Skeletal muscle cell (primary cell): ENCODE results near the gene ADARB1.

Experiments used
- DNase-seq: peaks from one replicate; pipeline ENCODE4 v3.0.0-alpha.2; 2010; ENCODE audit warnings: low read depth
- H3K4me3 ChIP-seq: 2 replicates; pipeline ENCODE4 v1.5.1; 2011; ENCODE audit warnings: low read depth, mild to moderate bottlenecking, control low read depth, low read length, moderate library complexity

Gene ADARB1

DNA sequence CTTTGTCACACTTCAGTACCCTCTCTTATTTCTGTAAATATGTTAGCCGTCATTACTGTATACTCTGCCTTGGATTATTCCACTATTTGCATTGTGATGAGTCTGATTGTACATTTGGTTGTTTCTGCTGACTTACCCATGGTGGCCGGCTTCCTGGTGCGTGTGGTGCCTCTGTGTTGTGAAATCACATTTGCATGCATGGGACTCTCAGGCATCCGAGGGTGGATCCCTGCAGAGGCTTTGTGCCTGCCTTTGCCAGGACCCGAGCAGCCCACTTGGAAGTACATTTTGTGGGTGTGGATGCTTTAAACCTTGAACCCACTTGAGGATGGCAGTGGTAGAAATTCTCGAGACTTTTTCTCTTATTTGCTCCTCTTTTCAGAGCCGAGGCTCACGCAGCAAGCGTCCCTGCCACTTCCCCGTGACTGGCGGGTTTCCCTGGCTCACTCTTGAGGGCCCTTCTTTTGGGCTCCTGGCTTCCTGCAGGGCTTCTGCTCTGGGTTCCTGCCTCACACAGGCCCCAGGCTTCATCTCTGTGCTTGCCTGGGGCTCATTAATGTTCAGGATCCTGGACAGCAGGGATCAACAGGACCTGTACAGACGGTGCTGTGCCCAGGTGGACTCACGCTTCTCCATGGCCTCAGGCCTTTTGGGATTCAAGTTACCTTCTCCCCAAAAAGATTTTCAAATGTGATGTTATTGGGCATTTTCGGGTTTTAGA lies 176.7 kb downstream of the ADARB1 start:
- H3K4me3 ChIP-seq = no peak overlapping the region

GRCh38 chr21:45251635-45252447 lies 177.5 kb downstream of the ADARB1 start:
- DNase-seq = no peak
- no peak overlapping the region for H3K4me3 ChIP-seq

More for the DNA sequence above, 176.7 kb downstream of the ADARB1 start:
- no peak for DNase-seq

GRCh38 chr21:45252448-45252925 lies 178.1 kb downstream of the ADARB1 start:
- no peak overlapping the region for H3K4me3 ChIP-seq
- no peak for DNase-seq

GRCh38 chr21:45253180-45253579 lies 178.8 kb downstream of the ADARB1 start:
- DNase-seq = no peak

DNA sequence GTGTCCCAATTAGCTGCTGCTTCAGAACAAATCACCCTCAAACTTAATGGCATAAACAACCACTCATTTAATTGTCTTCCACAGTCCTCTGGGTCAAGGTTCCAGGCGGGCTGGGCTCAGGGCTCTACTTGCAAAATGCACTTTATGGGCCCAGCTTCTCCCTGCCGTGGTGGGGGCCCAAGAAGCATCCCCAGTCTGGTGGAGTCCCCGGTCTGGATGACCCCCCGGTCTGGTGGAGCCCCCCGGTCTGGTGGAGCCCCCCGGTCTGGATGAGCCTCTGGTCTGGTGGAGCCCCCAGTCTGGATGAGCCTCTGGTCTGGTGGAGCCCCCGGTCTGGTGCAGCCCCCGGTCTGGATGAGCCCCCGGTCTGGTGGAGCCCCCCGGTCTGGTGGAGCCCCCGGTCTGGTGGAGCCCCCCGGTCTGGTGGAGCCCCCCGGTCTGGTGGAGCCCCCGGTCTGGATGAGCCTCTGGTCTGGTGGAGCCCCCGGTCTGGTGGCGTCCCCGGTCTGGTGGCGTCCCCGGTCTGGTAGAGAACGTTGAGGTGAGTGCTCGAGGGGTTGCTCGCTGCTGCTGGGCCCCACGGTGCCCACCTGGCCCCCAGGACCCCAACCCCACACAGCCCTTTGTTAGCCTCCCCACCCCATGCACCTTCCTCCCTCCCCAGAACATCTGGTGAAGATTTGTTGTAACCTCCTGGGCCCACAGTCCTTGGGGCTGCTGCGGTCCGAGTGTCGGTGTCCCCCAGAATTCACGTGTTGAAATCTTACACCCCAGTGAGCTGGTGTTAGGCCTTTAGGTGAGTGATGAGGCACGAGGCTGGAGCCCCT lies 179.5 kb downstream of the ADARB1 start:
- H3K4me3 ChIP-seq = no peak overlapping the region
- DNase-seq = no peak

More at GRCh38 chr21:45253180-45253579, 178.8 kb downstream of the ADARB1 start:
- no peak overlapping the region for H3K4me3 ChIP-seq

- no peak for DNase-seq
- no peak overlapping the region for H3K4me3 ChIP-seq
These were observed 180.1 kb downstream of the ADARB1 start for GRCh38 chr21:45254460-45254930.

DNA sequence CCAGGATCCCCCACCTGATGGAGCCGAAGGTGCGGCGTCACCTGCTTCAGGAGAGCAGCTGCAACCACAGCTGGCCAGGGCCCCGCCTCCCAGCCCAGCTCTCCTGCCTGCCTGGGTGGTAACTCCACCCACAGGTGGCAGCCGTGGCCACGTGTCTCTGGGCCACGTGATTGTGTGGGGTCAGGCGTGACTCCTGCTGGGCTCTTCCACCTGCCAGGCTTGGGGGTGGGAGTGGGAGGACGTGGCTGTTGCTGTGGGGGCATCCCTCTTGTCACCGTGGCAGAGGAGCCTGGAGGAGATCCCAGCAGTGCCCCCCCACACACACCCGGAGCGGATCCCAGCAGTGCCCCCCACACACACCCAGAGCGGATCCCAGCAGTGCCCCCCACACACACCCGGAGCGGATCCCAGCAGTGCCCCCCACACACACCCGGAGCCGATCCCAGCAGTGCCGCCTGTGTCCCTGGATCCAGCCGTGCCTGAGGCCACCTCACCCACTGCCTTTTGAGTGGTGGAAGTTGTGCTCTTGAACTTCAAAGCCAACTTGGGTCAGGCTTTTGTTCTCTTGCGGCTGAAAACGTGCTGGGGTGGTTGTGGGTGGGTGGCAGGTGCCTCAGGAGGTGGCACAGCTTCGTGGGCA lies 181.1 kb downstream of the ADARB1 start:
- no peak overlapping the region for H3K4me3 ChIP-seq
- DNase-seq = no peak

GRCh38 chr21:45256021-45256911 lies 181.9 kb downstream of the ADARB1 start:
- H3K4me3 ChIP-seq = no peak overlapping the region
- DNase-seq = no peak

DNA sequence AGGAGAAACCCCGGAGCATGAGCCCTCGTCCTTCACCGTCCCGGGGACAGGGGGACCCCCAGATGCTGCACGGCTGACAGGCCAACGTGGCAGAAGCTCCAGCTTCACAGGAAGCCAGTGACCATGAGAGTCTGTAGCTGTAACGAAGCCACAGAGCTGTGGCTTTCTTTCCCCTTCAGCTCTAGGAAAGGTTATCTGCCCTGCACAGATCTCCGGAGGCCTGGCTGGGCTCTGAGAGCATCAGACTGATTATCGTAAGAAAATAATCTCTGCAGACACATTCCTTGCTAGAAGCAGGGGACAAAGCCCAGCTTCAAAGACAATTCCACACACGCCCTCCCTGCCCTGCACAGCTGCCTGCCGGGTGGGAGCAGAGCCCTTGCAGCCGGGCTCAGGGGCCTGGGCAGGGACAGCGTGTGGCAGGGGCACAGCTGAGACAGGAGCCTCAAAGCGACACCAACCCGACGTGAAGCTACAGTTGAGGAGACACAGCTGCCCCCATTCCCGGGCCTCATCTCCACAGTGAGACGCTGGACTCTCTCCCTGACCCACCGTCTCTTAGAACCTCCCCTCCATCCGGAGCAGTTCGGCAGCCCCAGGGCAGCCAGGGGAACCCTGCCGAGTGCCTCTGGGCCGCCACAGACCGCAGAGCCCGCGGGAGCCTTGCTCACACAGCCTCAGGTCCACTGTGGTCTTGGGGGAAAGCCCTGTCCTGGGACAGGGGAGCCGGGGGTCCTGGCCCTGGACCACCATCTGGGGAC lies 182.7 kb downstream of the ADARB1 start:
- DNase-seq = no peak
- no peak overlapping the region for H3K4me3 ChIP-seq

GRCh38 chr21:45257673-45258341 lies 183.4 kb downstream of the ADARB1 start:
- no peak for DNase-seq
- no peak overlapping the region for H3K4me3 ChIP-seq

- no peak overlapping the region for H3K4me3 ChIP-seq
- DNase-seq = no peak
These were observed 184.1 kb downstream of the ADARB1 start for GRCh38 chr21:45258466-45258865.

DNA sequence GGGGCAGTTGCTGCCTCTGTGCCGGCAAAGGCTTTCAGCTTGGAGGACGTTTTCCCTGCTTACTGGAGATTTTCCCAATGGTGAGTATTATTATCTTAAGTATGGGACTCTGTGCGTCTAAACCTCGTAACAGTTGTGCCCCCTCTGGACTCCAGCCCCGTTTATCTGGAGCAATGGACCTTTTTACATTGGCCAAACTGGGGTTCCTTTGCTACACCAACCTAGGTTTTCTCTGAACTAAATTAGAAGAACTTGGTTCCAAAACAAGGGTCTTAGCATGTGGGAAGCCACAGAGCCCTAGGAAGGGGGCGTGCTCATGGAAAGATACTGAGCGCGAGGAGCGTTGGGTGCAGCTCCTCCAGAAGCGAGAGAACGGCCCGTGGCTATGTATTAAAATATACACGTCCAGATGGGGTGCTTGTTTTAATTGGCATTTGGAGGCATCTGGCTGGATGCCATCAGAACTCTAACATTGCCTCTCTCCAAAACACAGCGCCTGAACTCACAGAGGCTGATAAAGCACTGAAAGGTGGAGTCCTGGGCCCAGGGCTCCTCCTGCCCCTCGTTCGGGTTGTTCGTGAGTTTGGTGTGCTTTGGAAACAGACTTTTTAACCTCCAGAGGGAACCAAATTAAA lies 184.9 kb downstream of the ADARB1 start:
- no peak overlapping the region for H3K4me3 ChIP-seq
- DNase-seq = no peak

- no peak for DNase-seq
- no peak overlapping the region for H3K4me3 ChIP-seq
These were observed 185.9 kb downstream of the ADARB1 start for GRCh38 chr21:45260191-45260825.

- H3K4me3 ChIP-seq = no peak overlapping the region
These were observed 186.7 kb downstream of the ADARB1 start for GRCh38 chr21:45261093-45261492.

DNA sequence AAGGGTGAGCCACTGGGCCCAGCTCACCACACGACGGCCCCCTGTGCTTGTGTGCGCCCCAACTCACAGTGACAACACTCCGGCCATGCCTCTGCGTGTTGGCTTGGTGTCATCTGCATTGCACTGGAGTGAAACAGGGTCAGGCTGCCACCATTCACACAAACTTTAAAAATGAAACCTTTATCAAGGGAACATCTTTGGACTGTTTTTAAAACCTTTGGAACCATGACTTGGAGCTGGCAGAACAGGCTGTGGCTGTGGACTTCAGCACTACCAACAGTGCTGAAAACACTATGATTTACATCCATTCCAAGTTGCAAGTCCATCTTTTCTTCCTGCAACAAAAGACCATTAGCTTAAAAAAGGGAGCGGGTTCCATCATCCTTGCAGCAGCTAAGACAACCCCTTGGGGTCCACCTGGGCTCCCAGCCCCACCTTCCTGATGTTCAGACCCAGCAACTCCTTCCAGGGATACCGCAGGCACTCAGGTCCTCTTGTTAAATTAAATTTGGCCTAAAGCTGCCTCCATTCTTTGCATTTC lies 187.7 kb downstream of the ADARB1 start:
- H3K4me3 ChIP-seq = no peak overlapping the region
- no peak for DNase-seq

More at GRCh38 chr21:45261093-45261492, 186.7 kb downstream of the ADARB1 start:
- no peak for DNase-seq

DNA sequence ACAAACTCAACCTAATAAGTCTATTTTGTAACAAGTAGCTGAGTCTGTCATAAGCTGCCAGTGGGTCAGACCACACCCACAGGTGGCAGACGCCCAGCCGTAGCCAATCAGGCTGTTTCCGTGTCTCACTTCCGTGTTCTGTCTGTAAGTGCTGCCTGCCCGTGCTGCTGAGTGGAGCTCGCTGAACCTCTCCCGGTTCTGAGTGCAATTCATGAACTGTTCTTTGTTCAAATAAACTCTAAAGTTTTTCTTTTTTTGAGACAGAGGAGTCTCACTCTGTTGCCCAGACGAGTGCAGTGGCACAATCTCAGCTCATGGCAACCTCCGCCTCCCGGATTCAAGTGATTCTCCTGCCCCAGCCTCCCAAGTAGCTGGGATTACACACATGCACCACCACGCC lies 188.2 kb downstream of the ADARB1 start:
- H3K4me3 ChIP-seq = no peak overlapping the region
- no peak for DNase-seq
